ENCODE measurements around the gene TMEM94.
A peak's percentile ranks its signal among the peaks of the same experiment; 100 is the strongest.

The TMEM94 gene

GRCh38 chr17:75514299-75514918 lies 58.0 kb downstream of the TMEM94 start:
- Histone ChIP-seq H3K36me3 (ENCODE audit: control insufficient read depth in 2 of 2, insufficient read depth in 1 of 2, low read length in 2 of 2) (peaks cover 10 to 48% of the 10 kb centered on the region in 2 experiments; a peak in 2 of 3 replicates), H3K9me3 (ENCODE audit: control insufficient read depth, insufficient read depth, low read depth, low read length) (no peaks in the 10 kb centered on the region), H3K4me3 (ENCODE audit: low read depth, low read length) (peak overlapping the region; percentile 87), H3K27ac (ENCODE audit: extremely low read depth, low read depth, low read length) (peak overlapping the region; percentile 71; the same call in 1 of the 2 replicates), H3K4me1 (ENCODE audit: control insufficient read depth, insufficient read depth, low read length) (no peaks in the 10 kb centered on the region)
- ChIA-PET POLR2A (interaction anchor here (1.0 kb wide), 1 partner anchor 11 kb away, joined by 6 read pairs; the partner anchor contains the start of gene LLGL2), CTCF (interaction anchor here (0.6 to 1.4 kb wide), 5 partner anchors 8 to 153 kb away, joined by 3 to 4 read pairs (median 3); no protein-coding TSS in a partner anchor)
- TF ChIP-seq, protein P1, sequence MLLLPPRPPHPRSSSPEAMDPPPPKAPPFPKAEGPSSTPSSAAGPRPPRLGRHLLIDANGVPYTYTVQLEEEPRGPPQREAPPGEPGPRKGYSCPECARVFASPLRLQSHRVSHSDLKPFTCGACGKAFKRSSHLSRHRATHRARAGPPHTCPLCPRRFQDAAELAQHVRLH (tag by site-specific recombination; IDR thresholded peaks at IDR 0.05), result no peak
- TF ChIP-seq ZNF112 (tag by site-specific recombination; IDR thresholded peaks at IDR 0.05) (no peak), ZNF10 (tag by site-specific recombination; IDR thresholded peaks at IDR 0.05) (no peak), ZNF433 (tag by site-specific recombination; IDR thresholded peaks at IDR 0.05; ENCODE audit: low read depth) (no peak), ZFP41 (tag by site-specific recombination; IDR thresholded peaks at IDR 0.05; ENCODE audit: borderline replicate concordance) (no peak), ZFP37 (tag by site-specific recombination; IDR thresholded peaks at IDR 0.05) (no peak), YY2 (tag by site-specific recombination; IDR thresholded peaks at IDR 0.05) (no peak), ZNF768 (tag by site-specific recombination; IDR thresholded peaks at IDR 0.05) (no peak), KLF7 (tag by site-specific recombination; IDR thresholded peaks at IDR 0.05; ENCODE audit: borderline replicate concordance) (no peak), ZNF292 (tag by site-specific recombination; IDR thresholded peaks at IDR 0.05; ENCODE audit: borderline replicate concordance, low read depth) (no peak), ZNF223 (tag by site-specific recombination; IDR thresholded peaks at IDR 0.05) (no peak), ZNF398 (tag by site-specific recombination; IDR thresholded peaks at IDR 0.05) (peak; percentile 97), KLF16 (tag by site-specific recombination; IDR thresholded peaks at IDR 0.05) (0 out of 2 replicates have a peak, but pooled peaks have one; percentile 19), SCRT1 (tag by site-specific recombination; IDR thresholded peaks at IDR 0.05; ENCODE audit: borderline replicate concordance) (peak; percentile 94), ZNF530 (tag by site-specific recombination; IDR thresholded peaks at IDR 0.05; ENCODE audit: low read depth) (no peak), EGR2 (tag by site-specific recombination; IDR thresholded peaks at IDR 0.05; ENCODE audit: low read depth) (peak; percentile 35), ZFP69B (tag by site-specific recombination; IDR thresholded peaks at IDR 0.05) (no peak), ZEB2 (tag by site-specific recombination; IDR thresholded peaks at IDR 0.05) (no peak), KLF10 (tag by site-specific recombination; IDR thresholded peaks at IDR 0.05) (no peak), SETDB1 (IDR thresholded peaks at IDR 0.05; ENCODE audit: insufficient read length, low read length) (no peak), ZNF175 (tag by site-specific recombination; IDR thresholded peaks at IDR 0.05) (no peak), ZBTB21 (tag by site-specific recombination; IDR thresholded peaks at IDR 0.05) (no peak), ZNF529 (tag by site-specific recombination; IDR thresholded peaks at IDR 0.05; ENCODE audit: insufficient replicate concordance) (no peak), SP2 (tag by site-specific recombination; IDR thresholded peaks at IDR 0.05) (peak; percentile 27; the same call in 1 of the 2 replicates), SALL2 (tag by site-specific recombination; IDR thresholded peaks at IDR 0.05; ENCODE audit: borderline replicate concordance) (no peak), ZIC2 (tag by site-specific recombination; IDR thresholded peaks at IDR 0.05) (peak; percentile 63), ZNF837 (tag by site-specific recombination; IDR thresholded peaks at IDR 0.05) (no peak)
- TF ChIP-seq, protein P2, sequence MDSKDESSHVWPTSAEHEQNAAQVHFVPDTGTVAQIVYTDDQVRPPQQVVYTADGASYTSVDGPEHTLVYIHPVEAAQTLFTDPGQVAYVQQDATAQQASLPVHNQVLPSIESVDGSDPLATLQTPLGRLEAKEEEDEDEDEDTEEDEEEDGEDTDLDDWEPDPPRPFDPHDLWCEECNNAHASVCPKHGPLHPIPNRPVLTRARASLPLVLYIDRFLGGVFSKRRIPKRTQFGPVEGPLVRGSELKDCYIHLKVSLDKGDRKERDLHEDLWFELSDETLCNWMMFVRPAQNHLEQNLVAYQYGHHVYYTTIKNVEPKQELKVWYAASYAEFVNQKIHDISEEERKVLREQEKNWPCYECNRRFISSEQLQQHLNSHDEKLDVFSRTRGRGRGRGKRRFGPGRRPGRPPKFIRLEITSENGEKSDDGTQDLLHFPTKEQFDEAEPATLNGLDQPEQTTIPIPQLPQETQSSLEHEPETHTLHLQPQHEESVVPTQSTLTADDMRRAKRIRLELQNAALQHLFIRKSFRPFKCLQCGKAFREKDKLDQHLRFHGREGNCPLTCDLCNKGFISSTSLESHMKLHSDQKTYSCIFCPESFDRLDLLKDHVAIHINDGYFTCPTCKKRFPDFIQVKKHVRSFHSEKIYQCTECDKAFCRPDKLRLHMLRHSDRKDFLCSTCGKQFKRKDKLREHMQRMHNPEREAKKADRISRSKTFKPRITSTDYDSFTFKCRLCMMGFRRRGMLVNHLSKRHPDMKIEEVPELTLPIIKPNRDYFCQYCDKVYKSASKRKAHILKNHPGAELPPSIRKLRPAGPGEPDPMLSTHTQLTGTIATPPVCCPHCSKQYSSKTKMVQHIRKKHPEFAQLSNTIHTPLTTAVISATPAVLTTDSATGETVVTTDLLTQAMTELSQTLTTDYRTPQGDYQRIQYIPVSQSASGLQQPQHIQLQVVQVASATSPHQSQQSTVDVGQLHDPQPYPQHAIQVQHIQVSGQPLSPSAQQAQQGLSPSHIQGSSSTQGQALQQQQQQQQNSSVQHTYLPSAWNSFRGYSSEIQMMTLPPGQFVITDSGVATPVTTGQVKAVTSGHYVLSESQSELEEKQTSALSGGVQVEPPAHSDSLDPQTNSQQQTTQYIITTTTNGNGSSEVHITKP (tag by site-specific recombination; IDR thresholded peaks at IDR 0.05), result no peak
- TF ChIP-seq, protein P3, sequence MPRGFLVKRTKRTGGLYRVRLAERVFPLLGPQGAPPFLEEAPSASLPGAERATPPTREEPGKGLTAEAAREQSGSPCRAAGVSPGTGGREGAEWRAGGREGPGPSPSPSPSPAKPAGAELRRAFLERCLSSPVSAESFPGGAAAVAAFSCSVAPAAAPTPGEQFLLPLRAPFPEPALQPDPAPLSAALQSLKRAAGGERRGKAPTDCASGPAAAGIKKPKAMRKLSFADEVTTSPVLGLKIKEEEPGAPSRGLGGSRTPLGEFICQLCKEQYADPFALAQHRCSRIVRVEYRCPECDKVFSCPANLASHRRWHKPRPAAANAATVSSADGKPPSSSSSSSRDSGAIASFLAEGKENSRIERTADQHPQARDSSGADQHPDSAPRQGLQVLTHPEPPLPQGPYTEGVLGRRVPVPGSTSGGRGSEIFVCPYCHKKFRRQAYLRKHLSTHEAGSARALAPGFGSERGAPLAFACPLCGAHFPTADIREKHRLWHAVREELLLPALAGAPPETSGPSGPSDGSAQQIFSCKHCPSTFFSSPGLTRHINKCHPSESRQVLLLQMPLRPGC (tag by site-specific recombination; IDR thresholded peaks at IDR 0.05), result 0 out of 2 replicates have a peak, but pooled peaks have one; percentile 9
- TF ChIP-seq, protein P4, sequence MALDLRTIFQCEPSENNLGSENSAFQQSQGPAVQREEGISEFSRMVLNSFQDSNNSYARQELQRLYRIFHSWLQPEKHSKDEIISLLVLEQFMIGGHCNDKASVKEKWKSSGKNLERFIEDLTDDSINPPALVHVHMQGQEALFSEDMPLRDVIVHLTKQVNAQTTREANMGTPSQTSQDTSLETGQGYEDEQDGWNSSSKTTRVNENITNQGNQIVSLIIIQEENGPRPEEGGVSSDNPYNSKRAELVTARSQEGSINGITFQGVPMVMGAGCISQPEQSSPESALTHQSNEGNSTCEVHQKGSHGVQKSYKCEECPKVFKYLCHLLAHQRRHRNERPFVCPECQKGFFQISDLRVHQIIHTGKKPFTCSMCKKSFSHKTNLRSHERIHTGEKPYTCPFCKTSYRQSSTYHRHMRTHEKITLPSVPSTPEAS (tag by site-specific recombination; IDR thresholded peaks at IDR 0.05), result no peak
